ENCODE data around the gene SMC1B. TPM values are rescaled to one million over a fixed set of nuclear protein-coding genes. Genes with fewer than 3 reads are reported as not detected.

SMC1B gene
- total RNA-seq, 4 donors from 2014 or later = not detected

DNA sequence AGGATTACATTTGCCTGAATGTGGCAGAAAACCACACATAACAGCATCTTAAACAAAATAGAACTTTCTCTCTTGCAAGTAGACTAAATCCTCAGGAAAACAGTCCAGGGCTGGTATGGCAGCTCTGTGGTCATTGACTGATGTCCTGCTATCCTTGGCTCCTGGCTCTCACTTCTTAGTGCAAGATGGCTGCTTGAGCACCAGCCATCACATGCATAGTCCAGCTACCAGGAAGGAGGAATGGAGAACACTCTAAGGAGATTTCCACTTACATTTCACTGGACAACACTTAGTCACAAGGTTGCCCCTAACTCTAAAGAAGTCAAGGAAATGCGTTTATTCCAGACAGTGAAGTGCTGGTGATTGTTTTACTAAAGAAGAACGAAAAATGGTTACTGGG is 13.7 kb upstream of the SMC1B start:
- H3K4me1 ChIP-seq = no peaks in the 10 kb centered on the region
- no peak for DNase-seq
- H3K36me3 ChIP-seq = no peaks in the 10 kb centered on the region
- H3K27ac ChIP-seq = no peak overlapping the region
- TF ChIP-seq, protein P1, sequence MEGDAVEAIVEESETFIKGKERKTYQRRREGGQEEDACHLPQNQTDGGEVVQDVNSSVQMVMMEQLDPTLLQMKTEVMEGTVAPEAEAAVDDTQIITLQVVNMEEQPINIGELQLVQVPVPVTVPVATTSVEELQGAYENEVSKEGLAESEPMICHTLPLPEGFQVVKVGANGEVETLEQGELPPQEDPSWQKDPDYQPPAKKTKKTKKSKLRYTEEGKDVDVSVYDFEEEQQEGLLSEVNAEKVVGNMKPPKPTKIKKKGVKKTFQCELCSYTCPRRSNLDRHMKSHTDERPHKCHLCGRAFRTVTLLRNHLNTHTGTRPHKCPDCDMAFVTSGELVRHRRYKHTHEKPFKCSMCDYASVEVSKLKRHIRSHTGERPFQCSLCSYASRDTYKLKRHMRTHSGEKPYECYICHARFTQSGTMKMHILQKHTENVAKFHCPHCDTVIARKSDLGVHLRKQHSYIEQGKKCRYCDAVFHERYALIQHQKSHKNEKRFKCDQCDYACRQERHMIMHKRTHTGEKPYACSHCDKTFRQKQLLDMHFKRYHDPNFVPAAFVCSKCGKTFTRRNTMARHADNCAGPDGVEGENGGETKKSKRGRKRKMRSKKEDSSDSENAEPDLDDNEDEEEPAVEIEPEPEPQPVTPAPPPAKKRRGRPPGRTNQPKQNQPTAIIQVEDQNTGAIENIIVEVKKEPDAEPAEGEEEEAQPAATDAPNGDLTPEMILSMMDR (IDR thresholded peaks at IDR 0.05) = no peak
- no peak for TF ChIP-seq POLR2AphosphoS5 (IDR thresholded peaks at IDR 0.05)
- intact Hi-C loops (cut with DNase I; ENCODE audit: low total_unique reads) (no loop called here), in situ Hi-C loops (cut with MboI; ENCODE audit: low pct_ligation_motif_present in 1 of 4, low pct_unique_long_range_greater_than_20kb in 1 of 4, low sequenced_read_pairs in 3 of 4) (loop anchor here in 2 of 4 donors (5.0 kb wide), 1 partner anchor 160 kb away; no protein-coding TSS in a partner anchor)
- H3K9me3 ChIP-seq = no peaks in the 10 kb centered on the region
- no peaks in the 10 kb centered on the region for H3K27me3 ChIP-seq
- WGBS, 2 donors (ENCODE audit: low coverage in 1 of 2) = 73 to 98% methylated on average over 2 of the region's 2 CpGs
- H3K4me3 ChIP-seq = no peak overlapping the region

DNA sequence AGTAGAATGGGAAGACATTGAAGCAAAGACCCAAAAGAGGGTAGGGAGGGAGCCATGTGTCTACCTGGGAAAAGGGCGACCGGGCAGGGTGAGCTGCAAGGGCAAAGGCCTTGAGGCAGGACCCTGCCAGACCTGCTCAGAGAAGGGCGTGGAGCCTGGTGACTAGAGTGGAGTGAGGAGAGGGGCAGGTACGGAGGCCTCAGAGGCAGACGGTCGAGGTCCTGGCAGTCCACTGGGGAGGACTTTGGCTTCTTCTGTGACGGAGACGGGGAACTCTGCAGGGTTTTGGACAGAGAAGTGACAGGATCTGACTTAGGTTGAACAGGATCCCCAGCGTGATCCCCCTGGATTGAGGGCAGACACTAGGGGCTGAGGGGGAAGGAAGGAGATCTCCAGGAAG is 13.0 kb upstream of the SMC1B start:
- intact Hi-C loops (cut with DNase I; ENCODE audit: low total_unique reads) = no loop called here
- 96% methylated on average over 9 of the region's 9 CpGs; no CpG with 5 or more reads in 1 of the 2 donors for WGBS, 2 donors (ENCODE audit: low coverage in 1 of 2)
- Histone ChIP-seq H3K27me3 (no peaks in the 10 kb centered on the region), H3K4me3 (no peak overlapping the region), H3K4me1 (no peaks in the 10 kb centered on the region), H3K36me3 (no peaks in the 10 kb centered on the region), H3K27ac (no peak overlapping the region), H3K9me3 (no peaks in the 10 kb centered on the region)
- TF ChIP-seq POLR2A (IDR thresholded peaks at IDR 0.05) (no peak), POLR2AphosphoS5 (IDR thresholded peaks at IDR 0.05) (no peak), EP300 (IDR thresholded peaks at IDR 0.05; ENCODE audit: low read depth) (no peak)
- TF ChIP-seq, protein P1 (IDR thresholded peaks at IDR 0.05) = no peak
- no peak for DNase-seq
- in situ Hi-C loops (cut with MboI; ENCODE audit: low pct_ligation_motif_present in 1 of 4, low pct_unique_long_range_greater_than_20kb in 1 of 4, low sequenced_read_pairs in 3 of 4) = loop anchor here in 2 of 4 donors (5.0 kb wide), 1 partner anchor 159 kb away; no protein-coding TSS in a partner anchor

DNA sequence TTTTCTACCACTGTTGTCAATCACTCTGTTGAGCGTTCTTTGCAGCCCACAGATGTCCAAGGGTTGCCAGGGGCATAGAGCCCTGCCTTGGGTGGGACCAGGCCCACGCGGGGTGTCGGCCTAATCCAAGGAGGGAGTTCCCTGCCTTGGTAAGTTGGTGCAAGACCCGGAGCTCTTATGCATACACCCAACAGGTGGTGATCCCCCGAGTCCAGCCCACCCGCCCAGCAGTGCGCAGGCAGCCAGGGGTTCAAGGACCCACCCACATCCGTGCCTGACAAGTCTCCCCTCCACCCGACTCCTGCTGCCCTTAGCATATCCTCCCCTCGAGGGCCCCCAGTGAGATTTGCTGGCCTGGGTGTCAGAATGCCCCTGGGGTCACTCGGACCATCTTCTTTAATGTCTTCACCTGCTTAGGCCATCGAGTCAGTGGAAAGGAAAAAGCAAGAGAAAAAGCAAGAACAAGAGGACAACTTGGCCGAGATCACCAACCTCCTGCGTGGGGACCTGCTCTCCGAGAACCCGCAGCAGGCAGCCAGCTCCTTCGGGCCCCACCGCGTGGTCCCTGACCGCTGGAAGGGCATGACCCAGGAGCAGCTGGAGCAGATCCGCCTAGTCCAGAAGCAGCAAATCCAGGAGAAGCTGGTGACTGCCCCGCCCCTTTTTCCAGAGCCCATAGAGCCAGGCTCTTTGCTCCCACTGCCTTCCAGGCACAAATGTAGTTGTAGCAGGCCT is 12.3 kb upstream of the SMC1B start:
- intact Hi-C loops (cut with DNase I; ENCODE audit: low total_unique reads) (no loop called here), in situ Hi-C loops (cut with MboI; ENCODE audit: low pct_ligation_motif_present in 1 of 4, low pct_unique_long_range_greater_than_20kb in 1 of 4, low sequenced_read_pairs in 3 of 4) (loop anchor here in 2 of 4 donors (5.0 kb wide), 1 partner anchor 158 kb away; no protein-coding TSS in a partner anchor)
- no peaks in the 10 kb centered on the region for H3K9me3 ChIP-seq
- no peaks in the 10 kb centered on the region for H3K4me1 ChIP-seq
- no peak overlapping the region for H3K4me3 ChIP-seq
- TF ChIP-seq POLR2A (IDR thresholded peaks at IDR 0.05) (no peak), EP300 (IDR thresholded peaks at IDR 0.05; ENCODE audit: low read depth) (no peak), POLR2AphosphoS5 (IDR thresholded peaks at IDR 0.05) (no peak)
- TF ChIP-seq, protein P1 (IDR thresholded peaks at IDR 0.05) = no peak
- H3K27ac ChIP-seq = no peak overlapping the region
- H3K27me3 ChIP-seq = no peaks in the 10 kb centered on the region
- WGBS, 2 donors (ENCODE audit: low coverage in 1 of 2) = 94 to 100% methylated on average over 1 to 23 of the region's 23 CpGs
- no peaks in the 10 kb centered on the region for H3K36me3 ChIP-seq
- no peak for DNase-seq

DNA sequence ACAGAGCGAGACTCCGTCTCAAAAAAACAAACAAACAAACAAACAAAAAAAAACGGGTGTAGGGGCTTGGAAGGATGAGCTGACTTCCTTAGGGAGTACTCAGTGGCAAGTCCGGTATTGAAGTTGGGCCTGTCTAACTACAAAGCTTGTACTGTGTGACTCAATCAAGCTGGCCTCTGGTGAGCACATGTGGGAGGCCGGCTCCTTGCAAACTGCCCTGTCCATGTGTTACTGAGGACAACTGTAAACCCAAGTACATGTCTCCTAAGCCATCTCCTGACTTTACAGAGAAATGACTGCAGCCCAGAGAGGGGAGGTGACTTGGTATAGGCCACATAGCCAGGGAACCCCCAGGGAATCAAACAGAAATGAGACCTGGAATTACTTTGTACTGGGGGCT is 11.7 kb upstream of the SMC1B start:
- no peak for DNase-seq
- Histone ChIP-seq H3K36me3 (no peaks in the 10 kb centered on the region), H3K4me3 (no peak overlapping the region), H3K9me3 (no peaks in the 10 kb centered on the region), H3K4me1 (no peaks in the 10 kb centered on the region), H3K27me3 (no peaks in the 10 kb centered on the region), H3K27ac (no peak overlapping the region)
- in situ Hi-C loops (cut with MboI; ENCODE audit: low pct_ligation_motif_present in 1 of 4, low pct_unique_long_range_greater_than_20kb in 1 of 4, low sequenced_read_pairs in 3 of 4) (loop anchor here in 2 of 4 donors (5.0 kb wide), 1 partner anchor 158 kb away; no protein-coding TSS in a partner anchor), intact Hi-C loops (cut with DNase I; ENCODE audit: low total_unique reads) (no loop called here)
- no peak for TF ChIP-seq POLR2A (IDR thresholded peaks at IDR 0.05)
- TF ChIP-seq, protein P1 (IDR thresholded peaks at IDR 0.05) = no peak
- TF ChIP-seq EP300 (IDR thresholded peaks at IDR 0.05; ENCODE audit: low read depth) = no peak
- TF ChIP-seq POLR2AphosphoS5 (IDR thresholded peaks at IDR 0.05) = no peak
- WGBS, 2 donors (ENCODE audit: low coverage in 1 of 2) = 93 to 100% methylated on average over 1 to 5 of the region's 5 CpGs

Measured in transverse colon (tissue), 4 donors.